ENCODE measurements around the gene ARHGAP45.

DNA sequence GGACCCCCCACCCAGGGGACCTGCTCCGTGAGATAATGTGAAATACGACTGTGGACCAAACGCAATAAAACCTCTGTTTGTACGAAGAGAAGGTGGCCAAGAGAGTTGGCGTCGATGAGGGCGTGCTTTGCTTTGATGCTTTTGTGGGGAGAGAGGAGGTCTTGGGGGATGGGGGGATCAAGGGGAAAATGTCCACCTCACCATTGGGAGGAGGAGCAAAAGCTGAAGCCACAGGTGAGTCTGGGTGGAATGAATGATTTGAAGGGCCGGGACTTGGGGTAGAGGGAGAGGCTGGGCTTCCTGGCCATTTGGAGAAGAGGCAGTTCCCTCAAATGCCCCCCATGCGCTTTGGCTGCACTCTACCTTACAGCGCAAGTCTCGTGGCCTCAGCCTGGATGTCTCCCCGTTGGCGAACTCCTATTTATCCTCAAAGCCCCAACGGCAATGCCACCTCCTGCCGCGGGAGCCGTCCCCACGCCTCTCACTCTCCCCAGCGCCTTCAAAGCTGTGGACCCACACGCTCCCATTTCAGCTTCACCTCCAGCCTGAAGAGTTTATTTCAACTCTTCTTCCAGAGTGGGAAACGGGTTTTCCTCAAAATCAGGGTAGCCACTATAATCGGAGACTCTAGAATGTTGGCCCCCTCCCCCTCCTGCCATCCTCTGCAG lies 27.9 kb upstream of the ARHGAP45 start:
- TF ChIP-seq, protein P1, sequence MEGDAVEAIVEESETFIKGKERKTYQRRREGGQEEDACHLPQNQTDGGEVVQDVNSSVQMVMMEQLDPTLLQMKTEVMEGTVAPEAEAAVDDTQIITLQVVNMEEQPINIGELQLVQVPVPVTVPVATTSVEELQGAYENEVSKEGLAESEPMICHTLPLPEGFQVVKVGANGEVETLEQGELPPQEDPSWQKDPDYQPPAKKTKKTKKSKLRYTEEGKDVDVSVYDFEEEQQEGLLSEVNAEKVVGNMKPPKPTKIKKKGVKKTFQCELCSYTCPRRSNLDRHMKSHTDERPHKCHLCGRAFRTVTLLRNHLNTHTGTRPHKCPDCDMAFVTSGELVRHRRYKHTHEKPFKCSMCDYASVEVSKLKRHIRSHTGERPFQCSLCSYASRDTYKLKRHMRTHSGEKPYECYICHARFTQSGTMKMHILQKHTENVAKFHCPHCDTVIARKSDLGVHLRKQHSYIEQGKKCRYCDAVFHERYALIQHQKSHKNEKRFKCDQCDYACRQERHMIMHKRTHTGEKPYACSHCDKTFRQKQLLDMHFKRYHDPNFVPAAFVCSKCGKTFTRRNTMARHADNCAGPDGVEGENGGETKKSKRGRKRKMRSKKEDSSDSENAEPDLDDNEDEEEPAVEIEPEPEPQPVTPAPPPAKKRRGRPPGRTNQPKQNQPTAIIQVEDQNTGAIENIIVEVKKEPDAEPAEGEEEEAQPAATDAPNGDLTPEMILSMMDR (IDR thresholded peaks at IDR 0.05): no peak
- no peak for TF ChIP-seq POLR2A (IDR thresholded peaks at IDR 0.05)
